D721Med (cell line): ENCODE results near the gene ENKD1.

Experiments used
- DNase-seq: peaks from one replicate; pipeline ENCODE4 v3.0.0; 2011; ENCODE audit warnings: low spot score; ENCODE audit not compliant: insufficient read length
- FAIRE-seq: peaks from 2 replicates; lab custom pipeline; 2011; peaks lifted over from hg19 to GRCh38; lab: Jason Lieb, UNC
- CTCF ChIP-seq: IDR thresholded peaks from 2 replicates; pipeline ENCODE4 v1.5.1; 2012; ENCODE audit warnings: mild to moderate bottlenecking, control low read depth; ENCODE audit not compliant: insufficient read depth; ENCODE audit errors: missing control alignments

ENKD1 gene

GRCh38 chr16:67649494-67649931 lies 17.0 kb downstream of the ENKD1 start:
- DNase-seq (no peak), FAIRE-seq (no peak)
- no peak for TF ChIP-seq CTCF

- FAIRE-seq, result no peak
- TF ChIP-seq CTCF, result no peak
- no peak for DNase-seq
Observed at GRCh38 chr16:67648764-67649407, 17.7 kb downstream of the ENKD1 start.

- no peak for TF ChIP-seq CTCF
- FAIRE-seq (no peak), DNase-seq (no peak)
Observed at GRCh38 chr16:67648088-67648763, 18.3 kb downstream of the ENKD1 start.

GRCh38 chr16:67647681-67648080 lies 18.9 kb downstream of the ENKD1 start:
- TF ChIP-seq CTCF, result no peak
- FAIRE-seq (no peak), DNase-seq (no peak)

GRCh38 chr16:67647111-67647651 lies 19.4 kb downstream of the ENKD1 start:
- FAIRE-seq (no peak), DNase-seq (no peak)
- TF ChIP-seq CTCF, result no peak

GRCh38 chr16:67645397-67646121 lies 21.0 kb downstream of the ENKD1 start:
- DNase-seq, result no peak
- FAIRE-seq, result no peak
- no peak for TF ChIP-seq CTCF
